ENCODE data around the gene KRT6B. TPM values are rescaled to one million over a fixed set of nuclear protein-coding genes. Genes with fewer than 3 reads are reported as not detected.

Gene KRT6B
- total and polyA plus RNA-seq, 2 of the 8 experiments (the other 6 are each of a cell fraction or from before 2014, with no cell fraction given): not detected

GRCh38 chr12:52445876-52446275 lies 6.1 kb downstream of the KRT6B start (continued):
- no peak for TF ChIP-seq GABPA (IDR thresholded peaks at IDR 0.05; ENCODE audit: borderline replicate concordance, insufficient read depth, low read length)
- no peak for TF ChIP-seq EZH2 (IDR thresholded peaks at IDR 0.05; ENCODE audit: low read depth, low read length, severe bottlenecking)
- no peak for TF ChIP-seq MAFK (IDR thresholded peaks at IDR 0.05; ENCODE audit: low read depth, low read length)
- TF ChIP-seq CBX5 (IDR thresholded peaks at IDR 0.05; ENCODE audit: low read depth, low read length): no peak
- TF ChIP-seq KDM4A (IDR thresholded peaks at IDR 0.05; ENCODE audit: low read depth, low read length, severe bottlenecking): no peak
- TF ChIP-seq YY1 (IDR thresholded peaks at IDR 0.05; ENCODE audit: low read depth, low read length): no peak
